ENCODE data around the gene MAG. TPM values are rescaled to one million over a fixed set of nuclear protein-coding genes. Genes with fewer than 3 reads are reported as not detected.

The MAG gene
- total RNA-seq, 6 experiments from 2014 or later = not detected

- Mint-ChIP-seq H3K9me3 (no peaks in the 10 kb centered on the region), H3K36me3 (ENCODE audit: low read depth) (no peaks in the 10 kb centered on the region)
Measured at GRCh38 chr19:35292421-35293362, 731 bp downstream of the MAG start.

GRCh38 chr19:35293363-35293739 is 1.4 kb downstream of the MAG start:
- no peak overlapping the region for H3K4me3 Mint-ChIP-seq
- DNase-seq = no peak
- H3K4me1 Mint-ChIP-seq (ENCODE audit: low read depth) = no peaks in the 10 kb centered on the region
- no peaks in the 10 kb centered on the region for H3K9me3 Mint-ChIP-seq
- H3K27me3 Mint-ChIP-seq (ENCODE audit: insufficient read depth) = peaks cover 23% of the 10 kb centered on the region
- H3K36me3 Mint-ChIP-seq (ENCODE audit: low read depth) = no peaks in the 10 kb centered on the region
- no peak for TF ChIP-seq CTCF (IDR thresholded peaks at IDR 0.05)
- H3K27ac Mint-ChIP-seq = no peak overlapping the region

More at GRCh38 chr19:35292421-35293362, 731 bp downstream of the MAG start:
- H3K4me1 Mint-ChIP-seq (ENCODE audit: low read depth) = no peaks in the 10 kb centered on the region
- peaks cover 24% of the 10 kb centered on the region for H3K27me3 Mint-ChIP-seq (ENCODE audit: insufficient read depth)
- H3K27ac Mint-ChIP-seq = no peak overlapping the region
- H3K4me3 Mint-ChIP-seq = no peak overlapping the region
- DNase-seq = no peak
- no peak for TF ChIP-seq CTCF (IDR thresholded peaks at IDR 0.05)

- no peak overlapping the region for H3K27ac Mint-ChIP-seq
- no peaks in the 10 kb centered on the region for H3K36me3 Mint-ChIP-seq (ENCODE audit: low read depth)
- H3K27me3 Mint-ChIP-seq (ENCODE audit: insufficient read depth) = peaks cover 23% of the 10 kb centered on the region
- H3K9me3 Mint-ChIP-seq = no peaks in the 10 kb centered on the region
- no peak for DNase-seq
- H3K4me1 Mint-ChIP-seq (ENCODE audit: low read depth) = no peaks in the 10 kb centered on the region
- no peak for TF ChIP-seq CTCF (IDR thresholded peaks at IDR 0.05)
- no peak overlapping the region for H3K4me3 Mint-ChIP-seq
Measured at GRCh38 chr19:35293808-35294207, 1.8 kb downstream of the MAG start.

- Mint-ChIP-seq H3K4me1 (ENCODE audit: low read depth) (no peaks in the 10 kb centered on the region), H3K27me3 (ENCODE audit: insufficient read depth) (peaks cover 23% of the 10 kb centered on the region), H3K36me3 (ENCODE audit: low read depth) (no peaks in the 10 kb centered on the region), H3K4me3 (no peak overlapping the region), H3K27ac (no peak overlapping the region), H3K9me3 (no peaks in the 10 kb centered on the region)
- DNase-seq = no peak
- TF ChIP-seq CTCF (IDR thresholded peaks at IDR 0.05) = no peak
Measured at GRCh38 chr19:35294328-35294727, 2.4 kb downstream of the MAG start.

GRCh38 chr19:35294859-35295791 is 3.2 kb downstream of the MAG start:
- Mint-ChIP-seq H3K36me3 (ENCODE audit: low read depth) (no peaks in the 10 kb centered on the region), H3K27ac (no peak overlapping the region), H3K4me3 (no peak overlapping the region), H3K27me3 (ENCODE audit: insufficient read depth) (peaks cover 22% of the 10 kb centered on the region), H3K4me1 (ENCODE audit: low read depth) (no peaks in the 10 kb centered on the region), H3K9me3 (no peaks in the 10 kb centered on the region)
- DNase-seq = no peak
- no peak for TF ChIP-seq CTCF (IDR thresholded peaks at IDR 0.05)

All from HFFc6 (cell line).